ENCODE data around the gene GARIN3. TPM values are rescaled to one million over a fixed set of nuclear protein-coding genes. Genes with fewer than 3 reads are reported as not detected.

Gene GARIN3
- total and polyA plus RNA-seq, 12 donors: not detected

GRCh38 chr5:157155297-157155696 is 10.8 kb downstream of the GARIN3 start:
- no peak for ATAC-seq

GRCh38 chr5:157150995-157151394 is 15.1 kb downstream of the GARIN3 start:
- ATAC-seq (no peak), DNase-seq (no peak)
- H3K4me3 ChIP-seq: no peak overlapping the region
- peaks cover 0 to 3% (median 0%) of the 10 kb centered on the region in 11 donors for H3K9me3 ChIP-seq
- H3K36me3 ChIP-seq: no peaks in the 10 kb centered on the region
- peaks cover 0 to 4% (median 0%) of the 10 kb centered on the region in 7 donors for H3K27me3 ChIP-seq
- no peak overlapping the region for H3K27ac ChIP-seq
- intact Hi-C loops (cut with DNase I): loop anchor here in 6 of 10 donors (5.0 to 10.0 kb wide), 3 partner anchors 94 to 164 kb away; no protein-coding TSS in a partner anchor
- H3K4me1 ChIP-seq: peaks cover 0 to 9% (median 4%) of the 10 kb centered on the region in 9 donors
- 85% methylated on average over 3 of the region's 3 CpGs for WGBS, 2 donors
- TF ChIP-seq CTCF (IDR thresholded peaks at IDR 0.05): no peak

More at GRCh38 chr5:157155297-157155696, 10.8 kb downstream of the GARIN3 start:
- Histone ChIP-seq H3K9me3 (peaks cover 0 to 3% (median 0%) of the 10 kb centered on the region in 11 donors), H3K4me3 (no peak overlapping the region), H3K27ac (peak overlapping the region in 1 of 10 donors; percentile 5), H3K27me3 (peaks cover 0 to 5% (median 0%) of the 10 kb centered on the region in 7 donors), H3K4me1 (no peaks in the 10 kb centered on the region), H3K36me3 (no peaks in the 10 kb centered on the region)
- DNase-seq: no peak
- 69 to 88% methylated on average over 3 of the region's 3 CpGs for WGBS, 2 donors
- intact Hi-C loops (cut with DNase I): loop anchor here in 3 of 10 donors (5.0 to 10.0 kb wide), 3 partner anchors 90 to 160 kb away; no protein-coding TSS in a partner anchor
- TF ChIP-seq CTCF (IDR thresholded peaks at IDR 0.05): no peak

GRCh38 chr5:157148734-157149615 is 17.1 kb downstream of the GARIN3 start:
- 69 to 80% methylated on average over 14 of the region's 14 CpGs for WGBS, 2 donors
- Histone ChIP-seq H3K27me3 (peaks cover 0 to 4% (median 0%) of the 10 kb centered on the region in 7 donors), H3K27ac (no peak overlapping the region), H3K4me1 (peaks cover 0 to 11% (median 4%) of the 10 kb centered on the region in 9 donors), H3K9me3 (no peaks in the 10 kb centered on the region), H3K4me3 (no peak overlapping the region), H3K36me3 (no peaks in the 10 kb centered on the region)
- ATAC-seq: peak in 7 of 8 donors; percentile 64 to 80 (median 74)
- intact Hi-C loops (cut with DNase I): loop anchor here in 5 of 10 donors (1.0 to 10.0 kb wide), 3 partner anchors 158 to 326 kb away; no protein-coding TSS in a partner anchor
- DNase-seq: peak in 1 of 2 donors; percentile 68
- peak; percentile 72 to 92 (median 86) for TF ChIP-seq CTCF (IDR thresholded peaks at IDR 0.05)

GRCh38 chr5:157143127-157143971 is 22.7 kb downstream of the GARIN3 start:
- DNase-seq (peak; percentile 41 to 57), ATAC-seq (peak; percentile 53 to 81 (median 70))
- H3K4me1 ChIP-seq: peaks cover 0 to 20% (median 15%) of the 10 kb centered on the region in 9 donors
- intact Hi-C loops (cut with DNase I): loop anchor here in 1 of 10 donors (10.0 kb wide), 1 partner anchor 331 kb away; no protein-coding TSS in a partner anchor
- H3K4me3 ChIP-seq: peak overlapping the region; percentile 77 to 96 (median 88)
- TF ChIP-seq CTCF (IDR thresholded peaks at IDR 0.05): no peak
- WGBS, 2 donors: 5 to 7% methylated on average over 33 of the region's 33 CpGs
- H3K36me3 ChIP-seq: peaks cover 0 to 13% (median 6%) of the 10 kb centered on the region in 9 donors
- H3K27me3 ChIP-seq: no peaks in the 10 kb centered on the region
- no peaks in the 10 kb centered on the region for H3K9me3 ChIP-seq
- H3K27ac ChIP-seq: peak overlapping the region; percentile 83 to 96 (median 90)
